ENCODE measurements around the gene DIP2C.

DNA sequence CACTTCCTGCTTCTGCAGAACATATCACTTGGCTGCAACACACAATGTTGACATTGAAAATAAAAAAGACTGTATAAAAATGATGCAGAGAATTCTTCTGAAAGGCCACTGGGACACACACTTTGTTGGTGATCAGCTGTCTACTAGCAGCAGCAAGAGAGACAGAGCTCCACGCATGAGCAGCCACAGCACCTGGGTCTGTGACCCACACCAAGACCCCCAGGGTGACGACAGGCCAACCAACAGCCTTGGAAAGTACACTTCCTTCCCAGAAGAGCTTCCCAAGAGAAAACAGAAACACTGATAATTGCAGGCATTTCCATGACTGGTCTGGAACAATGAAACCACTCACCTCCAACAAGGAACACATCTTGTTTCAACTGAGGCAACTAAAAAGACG lies 239.0 kb downstream of the DIP2C start:
- TF ChIP-seq POLR2A (IDR thresholded peaks at IDR 0.05; ENCODE audit: low read depth, low read length) (no peak), POLR2AphosphoS5 (IDR thresholded peaks at IDR 0.05; ENCODE audit: low read depth, low read length) (no peak)

Data from GM12892 (cell line).